HS-5 (cell line): ENCODE data around the gene OXCT2.

Source experiments
- DNase-seq: peaks from one replicate; pipeline ENCODE4 v3.0.0-alpha.2; 2012; ENCODE audit warnings: low read depth

The OXCT2 gene

DNA sequence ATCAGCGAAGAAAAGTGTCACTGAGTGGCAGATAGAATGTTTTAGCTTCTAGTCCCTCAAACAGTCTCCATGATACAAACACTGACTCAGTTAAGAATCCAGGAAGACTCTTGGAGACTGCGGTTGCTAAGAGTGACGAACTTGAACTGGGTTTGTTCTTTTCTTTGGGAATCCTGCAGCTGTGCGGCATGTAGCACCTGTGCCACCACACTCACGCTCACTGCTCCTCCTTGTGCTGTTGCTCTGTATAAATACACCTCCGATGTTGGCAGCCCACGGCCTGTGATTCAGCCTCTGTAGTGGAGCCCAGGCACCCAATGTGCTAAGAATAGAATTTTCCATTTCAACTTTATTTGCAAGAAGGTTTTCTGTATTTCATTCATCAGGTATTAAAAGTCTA is 38.0 kb downstream of the OXCT2 start:
- no peak for DNase-seq

DNA sequence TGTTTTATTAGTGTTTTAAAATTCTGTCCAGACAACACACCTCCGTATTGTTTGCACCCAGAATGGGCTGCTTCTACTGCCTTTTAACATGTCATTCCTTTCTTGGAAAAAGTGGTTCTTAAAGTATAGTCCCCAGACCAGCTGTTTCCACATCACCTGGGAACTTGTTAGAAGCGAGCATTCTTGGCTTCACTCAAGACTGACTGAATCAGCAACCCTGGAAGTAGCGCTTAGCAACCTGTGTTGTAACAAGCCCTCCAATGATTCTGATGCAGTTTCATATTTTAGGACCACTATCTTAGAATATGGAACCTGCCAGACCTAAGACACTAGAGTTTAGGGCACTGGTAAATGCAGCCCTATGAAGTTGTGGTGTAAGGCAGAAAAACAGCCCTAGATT is 38.4 kb downstream of the OXCT2 start:
- no peak for DNase-seq

DNA sequence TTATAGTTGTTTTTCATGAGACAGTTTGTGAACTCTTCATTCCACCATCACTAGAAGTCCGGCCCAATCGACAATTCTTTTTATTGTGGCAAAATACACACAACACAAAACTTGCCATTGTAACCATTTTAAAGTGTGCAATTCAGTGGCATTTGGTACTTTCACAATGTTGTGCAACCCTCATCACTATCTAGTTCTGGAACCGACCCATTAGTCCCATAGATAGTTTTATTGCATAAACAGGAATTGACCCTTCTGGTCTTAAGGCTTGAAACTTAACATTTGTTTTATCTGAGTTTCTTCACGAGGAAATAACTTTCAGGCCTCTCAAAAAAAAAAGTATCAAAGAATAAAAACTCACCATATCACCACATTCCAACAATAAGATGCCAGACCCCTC is 41.3 kb downstream of the OXCT2 start:
- DNase-seq = no peak

DNA sequence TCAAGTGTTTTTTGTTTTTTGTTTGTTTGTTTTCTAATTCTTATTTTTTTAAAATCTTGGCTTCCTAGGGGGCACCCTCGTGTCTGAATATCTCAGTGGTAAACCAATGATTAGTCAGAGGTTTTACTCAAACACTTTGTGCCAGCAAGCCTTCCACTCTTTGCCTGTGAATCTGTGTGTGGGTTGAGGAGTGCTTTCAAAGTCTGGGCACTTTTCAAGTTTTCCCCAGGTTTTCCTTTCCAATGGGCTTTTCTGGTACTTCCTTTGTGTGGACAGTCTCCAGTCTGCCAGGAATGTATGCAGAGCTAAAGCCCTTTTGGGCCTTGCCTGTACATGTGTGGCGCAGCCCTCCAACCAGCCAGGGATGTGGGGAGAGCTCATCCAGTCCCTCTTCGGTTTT is 42.1 kb downstream of the OXCT2 start:
- DNase-seq = no peak

DNA sequence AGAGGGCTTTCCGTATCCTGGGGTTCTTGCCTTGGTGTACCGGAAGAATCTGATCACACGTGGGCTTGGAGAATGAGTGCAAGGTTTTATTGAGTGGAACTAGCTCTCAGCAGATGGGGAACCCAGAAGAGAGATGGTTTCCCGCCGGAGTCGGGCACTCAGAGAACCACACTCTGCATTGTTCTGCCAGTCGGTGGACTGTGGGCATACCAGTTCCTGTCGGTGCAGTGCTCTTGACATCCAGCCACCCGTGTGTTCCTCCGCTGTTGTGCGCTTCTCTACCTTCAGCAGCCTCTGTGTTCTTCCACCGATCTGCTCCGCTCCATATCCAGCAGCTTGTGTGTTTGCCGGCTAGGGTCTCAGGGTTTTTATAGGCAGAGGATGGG is 43.2 kb downstream of the OXCT2 start:
- no peak for DNase-seq

DNA sequence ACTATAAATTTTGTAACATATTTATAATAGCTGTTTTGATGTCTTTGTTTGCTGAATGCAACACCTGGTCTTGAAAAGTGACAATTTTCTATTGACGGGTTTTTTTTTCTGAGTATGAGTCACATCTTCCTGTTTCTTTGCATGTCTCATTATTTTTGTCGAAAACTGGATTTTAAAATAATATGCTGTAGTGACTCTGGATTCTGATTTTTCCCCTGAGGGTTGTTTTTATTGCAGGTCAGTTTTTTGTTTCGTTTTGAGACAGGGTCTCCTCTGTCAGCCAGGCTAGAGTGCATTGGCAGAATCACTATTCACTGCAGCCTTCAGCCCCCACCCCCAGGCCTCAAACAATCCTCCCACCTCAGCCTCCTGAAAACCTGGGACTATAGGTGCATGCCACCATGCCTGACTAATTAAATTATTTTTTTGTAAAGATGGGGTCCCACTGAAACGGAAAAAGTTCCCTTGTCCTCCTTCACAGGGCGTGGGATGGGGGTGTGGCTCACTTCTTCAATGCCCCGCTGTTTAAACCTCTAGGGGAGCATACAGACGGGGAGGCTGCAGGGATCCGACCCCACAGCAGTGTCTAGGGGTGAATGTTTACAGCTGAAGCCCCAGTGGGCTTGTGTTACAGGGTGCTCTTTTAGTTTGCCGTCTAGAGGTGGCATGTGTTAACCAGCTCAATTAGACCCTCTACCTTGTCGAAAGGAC is 43.8 kb downstream of the OXCT2 start:
- DNase-seq = no peak

DNA sequence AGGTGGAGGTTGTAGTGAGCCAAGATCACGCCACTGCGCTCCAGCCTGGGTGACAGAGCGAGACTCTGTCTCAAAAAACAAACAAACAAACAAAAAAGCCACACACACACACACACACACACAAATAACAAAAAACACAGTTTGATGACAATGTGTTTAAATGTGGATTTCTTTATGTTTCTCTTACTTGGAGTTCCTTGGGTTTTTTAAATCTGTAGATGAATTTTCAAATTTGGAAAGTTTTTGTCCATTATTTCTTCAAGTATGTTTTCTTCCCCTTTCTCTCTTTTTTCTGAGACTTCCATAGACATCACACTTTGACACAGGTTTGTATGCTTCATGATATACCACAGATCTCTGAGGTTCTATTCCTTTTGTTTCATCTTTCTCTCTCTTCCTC is 44.5 kb downstream of the OXCT2 start:
- DNase-seq = no peak

DNA sequence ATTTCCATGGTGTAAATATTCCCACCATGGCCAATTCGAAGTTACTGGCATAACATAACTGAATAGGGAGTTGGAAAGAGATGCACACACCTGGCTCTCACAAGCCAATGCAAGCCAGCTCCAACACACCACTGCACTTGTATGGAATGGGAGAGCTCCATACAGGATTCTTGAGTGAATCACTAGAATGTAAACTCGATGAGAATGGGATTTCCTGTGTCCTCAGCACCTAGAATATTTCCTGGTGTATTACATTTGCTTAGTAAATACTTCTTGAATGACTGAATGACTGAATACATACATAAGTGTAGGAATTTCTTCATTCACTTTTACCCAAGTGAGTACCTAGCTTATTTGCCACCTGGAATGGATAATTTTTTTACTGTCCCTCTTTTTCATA is 48.7 kb downstream of the OXCT2 start:
- peak; percentile 32 for DNase-seq

DNA sequence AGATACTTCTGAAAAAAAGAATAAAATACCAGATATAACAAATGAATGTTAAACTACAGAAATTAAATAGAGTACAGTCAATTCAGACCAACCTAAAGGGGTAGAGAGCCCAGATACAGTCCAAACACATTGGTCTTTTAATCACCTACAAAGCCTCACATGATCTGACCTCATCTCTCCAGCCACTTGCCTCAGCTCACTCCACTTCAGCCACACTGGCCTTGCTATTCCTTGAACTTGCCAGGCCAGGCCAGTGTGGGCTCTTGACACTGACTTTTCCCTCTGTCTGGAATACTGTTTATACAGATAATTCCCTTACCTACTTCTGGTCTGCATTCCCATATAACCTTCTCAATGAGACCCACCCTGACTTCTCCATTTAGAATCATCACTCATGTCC is 49.5 kb downstream of the OXCT2 start:
- DNase-seq = no peak

DNA sequence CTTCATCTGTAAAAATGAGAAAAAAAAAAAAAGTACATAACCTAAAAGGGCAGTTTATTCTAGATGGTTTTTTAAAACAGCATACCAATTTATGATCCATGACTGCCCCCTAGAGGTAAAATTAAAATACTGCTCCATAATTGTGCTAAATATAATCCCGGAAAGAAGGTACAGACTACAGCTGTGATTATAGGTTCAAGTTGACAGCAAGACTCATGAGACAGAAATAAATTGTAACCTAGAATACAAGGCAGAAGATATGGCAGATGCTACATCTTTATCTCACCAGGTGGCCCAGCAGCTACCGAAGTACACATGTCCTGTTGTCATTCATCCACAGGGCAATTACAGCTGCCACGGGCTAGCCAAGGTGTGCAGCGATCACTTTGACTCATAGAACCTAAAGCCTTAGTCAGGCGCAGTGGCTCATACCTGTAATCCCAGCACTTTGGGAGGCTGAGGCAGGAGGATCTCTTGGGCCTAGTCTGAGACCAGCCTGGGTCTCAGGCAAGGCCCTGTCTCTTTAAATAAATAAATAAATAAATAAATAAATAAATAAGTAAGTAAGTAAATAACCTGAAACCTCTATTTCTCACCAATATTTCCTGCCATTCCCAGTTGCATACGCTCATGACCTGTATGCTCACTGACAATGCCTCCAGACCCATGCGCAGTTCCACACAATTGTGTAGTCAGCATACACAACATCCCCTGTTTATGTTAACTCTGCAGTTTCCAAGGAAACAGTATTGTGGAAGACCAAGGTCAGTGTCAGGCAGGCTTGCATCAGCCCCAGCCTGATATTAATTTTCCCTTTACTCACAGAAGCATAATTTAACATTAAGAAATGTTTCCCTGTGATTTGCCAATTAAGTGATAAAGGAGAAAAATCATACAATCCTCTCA is 50.8 kb downstream of the OXCT2 start:
- peak; percentile 34 for DNase-seq
